HG03135 (cell line): Measurements from ENCODE around the gene TMEM125.

ENCODE experiments used
- ATAC-seq: cut with Tn5 transposase; IDR thresholded peaks from one replicate; pipeline ENCODE4 v1.9.1; 2021; ENCODE audit warnings: mild to moderate bottlenecking, moderate library complexity; ENCODE audit not compliant: unreplicated experiment

The TMEM125 gene

DNA sequence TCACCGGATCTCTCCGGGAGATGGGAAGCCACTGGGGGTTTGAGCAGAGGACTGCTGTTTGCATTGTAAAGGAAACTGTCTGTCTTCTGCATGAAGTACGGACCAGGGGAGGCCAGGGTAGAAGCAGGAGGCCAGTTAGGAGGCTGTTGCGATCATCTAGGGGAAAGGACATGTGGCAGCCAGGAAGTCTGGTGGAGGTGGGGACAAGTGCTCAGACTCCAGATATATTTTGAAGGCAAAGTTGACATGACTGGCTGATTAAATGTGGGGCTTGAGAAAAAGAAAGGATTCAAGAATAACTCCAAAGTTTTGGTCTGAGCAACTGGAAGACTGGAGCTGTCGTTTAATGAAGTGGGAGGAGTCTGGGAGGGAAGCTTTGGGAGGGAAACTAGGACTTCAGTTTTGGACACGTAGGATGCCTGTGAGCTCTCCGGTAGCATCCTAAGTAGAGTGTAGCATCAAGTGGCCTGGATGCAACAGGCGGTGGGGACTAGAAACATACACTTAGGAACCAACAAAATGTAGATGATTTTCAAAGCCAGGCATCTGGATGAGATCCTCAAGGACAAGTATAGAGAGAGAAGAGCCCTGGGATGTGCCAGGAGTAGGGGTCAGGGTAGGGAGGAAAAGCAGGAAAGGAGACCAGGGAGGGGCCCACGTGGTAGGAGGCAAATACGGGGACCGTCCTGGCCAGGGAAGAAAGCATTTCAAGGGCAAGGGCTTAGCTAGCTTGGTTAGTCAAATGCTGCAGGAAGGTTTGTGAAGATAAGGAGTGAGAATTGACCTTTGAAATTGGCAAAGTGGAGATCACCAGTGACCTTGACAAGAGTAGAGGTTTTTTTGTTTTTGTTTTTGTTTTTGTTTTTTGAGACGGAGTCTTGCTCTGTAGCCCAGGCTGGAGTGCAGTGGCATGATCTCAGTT is 19.3 kb downstream of the TMEM125 start:
- no peak for ATAC-seq

DNA sequence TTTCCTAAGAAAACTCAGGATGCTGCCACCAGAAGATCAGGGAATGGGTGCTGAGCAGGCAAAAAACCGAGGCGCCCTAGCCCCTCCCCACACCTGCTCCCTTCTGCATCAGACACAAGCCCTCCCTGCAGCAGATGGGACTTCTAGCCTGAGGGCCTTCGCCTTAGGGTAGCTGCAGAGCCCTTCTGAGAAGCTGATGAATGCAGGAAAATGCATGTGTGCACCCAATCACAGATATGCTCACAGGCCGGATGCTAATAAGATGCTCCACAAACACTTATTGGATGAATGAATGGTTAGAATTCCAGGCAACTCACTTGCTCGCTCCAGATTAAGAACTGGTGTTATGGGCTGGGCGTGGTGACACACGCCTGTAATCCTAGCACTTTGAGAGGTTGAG is 22.4 kb downstream of the TMEM125 start:
- no peak for ATAC-seq

DNA sequence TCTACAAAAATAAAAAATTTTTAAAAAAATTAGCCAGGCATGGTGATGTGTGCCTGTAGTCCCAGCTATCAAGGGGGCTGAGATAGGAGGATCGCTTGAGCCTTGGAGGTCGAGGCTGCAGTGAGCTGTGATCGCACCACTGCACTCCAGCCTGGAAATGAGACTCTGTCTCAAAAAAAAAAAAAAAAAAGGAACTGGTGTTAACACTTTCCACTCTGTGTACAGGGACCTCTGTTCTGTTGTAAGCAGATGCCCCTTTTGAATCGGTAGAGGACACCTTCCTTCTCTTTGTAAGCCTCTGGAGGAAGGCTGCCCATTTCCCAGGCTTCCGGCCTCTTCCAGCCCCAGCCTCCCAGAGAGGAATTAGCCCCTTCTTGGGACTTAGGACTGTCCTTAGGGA is 22.9 kb downstream of the TMEM125 start:
- ATAC-seq = no peak

DNA sequence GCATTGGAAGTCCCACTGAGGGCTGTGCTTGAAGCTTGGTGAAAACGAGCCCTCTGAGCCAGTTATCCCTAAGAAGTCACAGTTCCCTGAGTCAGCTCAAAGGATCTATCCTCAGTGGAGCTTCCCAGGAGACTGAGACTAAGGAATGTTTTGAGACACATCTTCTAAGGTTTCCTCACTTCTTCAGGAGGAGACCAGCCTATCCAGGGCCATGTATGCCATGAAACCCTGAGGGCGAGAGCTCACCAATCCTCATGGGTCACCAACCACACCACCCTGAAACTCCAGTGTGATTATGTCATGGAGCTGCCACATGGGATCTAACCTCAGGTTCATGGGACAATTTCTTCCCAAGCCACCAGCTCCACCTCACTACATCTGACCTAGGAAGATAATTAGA is 23.4 kb downstream of the TMEM125 start:
- no peak for ATAC-seq

DNA sequence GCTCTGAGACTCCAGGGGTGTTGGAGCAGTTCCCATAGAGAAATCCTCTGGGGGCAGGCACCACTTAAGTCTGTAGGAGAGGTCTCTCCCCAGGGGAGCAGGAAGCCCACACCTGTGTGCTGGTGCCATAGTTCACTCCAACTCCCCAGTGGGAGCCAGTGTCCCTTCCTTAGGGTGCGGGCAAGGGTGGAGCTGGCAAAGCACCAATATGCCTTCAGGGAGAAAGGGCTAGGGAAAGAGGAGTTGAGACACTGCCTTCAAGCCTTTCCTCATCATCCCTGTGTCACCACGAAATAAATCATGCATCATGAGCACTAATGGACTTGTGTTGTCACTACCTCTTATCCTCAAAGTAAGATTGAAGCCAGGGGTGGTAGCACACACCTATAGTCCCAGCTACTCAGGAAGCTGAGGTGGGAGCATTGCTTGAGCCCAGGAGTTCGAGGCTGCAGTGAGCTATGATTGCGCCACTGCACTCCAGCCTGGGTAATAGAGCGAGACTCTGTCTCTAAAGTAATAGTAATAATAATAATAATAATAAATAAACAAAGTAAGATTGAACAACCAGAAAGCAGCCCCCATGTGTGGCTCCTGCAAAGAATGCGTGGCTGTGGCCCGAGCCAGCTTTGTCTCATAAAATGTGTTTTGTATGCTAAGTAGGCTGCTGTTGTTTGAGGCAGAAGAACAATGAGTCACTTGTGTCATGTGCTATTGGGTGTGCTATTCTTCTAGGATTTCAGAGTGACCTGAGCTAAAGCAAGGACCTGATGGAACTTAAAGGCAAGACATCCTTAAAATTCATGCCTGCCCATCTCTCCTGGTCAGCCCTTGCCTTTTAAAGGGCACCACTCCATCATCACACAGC is 24.3 kb downstream of the TMEM125 start:
- no peak for ATAC-seq

DNA sequence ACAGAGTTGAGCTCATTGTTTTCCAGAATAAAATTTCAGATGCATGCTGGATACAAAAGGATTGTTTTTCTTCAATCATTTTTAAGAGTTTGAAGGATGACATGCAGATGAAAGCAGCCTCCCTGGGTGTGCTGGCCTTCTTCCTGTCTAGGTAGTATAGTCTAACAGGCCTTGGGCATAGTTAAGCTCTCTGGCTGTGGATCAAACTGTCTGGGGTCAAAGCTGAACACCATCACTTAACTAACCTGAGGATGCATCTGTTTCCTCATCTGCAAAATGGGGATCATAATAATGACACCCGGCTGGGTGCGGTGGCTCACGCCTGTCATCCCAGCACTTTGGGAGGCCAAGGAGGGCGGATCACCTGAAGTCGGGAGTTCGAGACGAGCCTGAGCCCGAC is 25.0 kb downstream of the TMEM125 start:
- no peak for ATAC-seq

DNA sequence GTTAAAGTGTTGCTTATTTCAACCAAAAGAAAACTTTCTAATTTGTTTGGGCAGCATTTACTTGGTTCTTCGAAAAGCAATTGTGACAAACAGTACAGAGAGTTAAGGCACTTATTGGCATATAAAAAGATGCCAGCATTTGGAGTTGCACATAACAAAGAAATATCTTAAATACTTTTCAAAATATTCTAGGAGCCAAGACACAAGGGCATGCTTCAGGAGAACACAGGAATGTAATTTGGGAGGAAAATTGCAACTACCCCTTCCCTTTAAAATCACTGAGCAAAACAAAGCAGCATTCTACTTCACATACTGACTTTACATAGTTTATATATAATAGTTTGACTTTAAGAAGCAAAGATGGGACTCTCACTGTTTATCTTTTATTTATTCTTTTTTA is 26.4 kb downstream of the TMEM125 start:
- ATAC-seq = no peak

DNA sequence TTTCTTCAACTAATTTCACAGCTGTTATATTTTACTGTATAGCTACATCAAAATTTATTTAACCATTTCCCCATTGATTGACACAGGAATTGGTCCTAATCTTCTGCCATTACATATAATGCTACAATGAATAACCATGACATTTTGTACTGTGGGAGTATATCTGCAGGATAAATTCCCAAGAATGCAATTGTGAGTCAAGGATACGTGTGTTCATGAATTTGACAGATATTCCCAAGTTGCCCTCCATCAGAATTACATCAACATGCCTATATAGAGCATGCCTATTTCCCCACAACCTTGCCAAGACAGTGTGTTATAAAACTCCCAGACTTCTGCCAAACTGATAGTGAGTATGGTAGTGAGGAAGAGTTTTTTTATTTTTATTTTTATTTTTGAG is 28.3 kb downstream of the TMEM125 start:
- no peak for ATAC-seq

DNA sequence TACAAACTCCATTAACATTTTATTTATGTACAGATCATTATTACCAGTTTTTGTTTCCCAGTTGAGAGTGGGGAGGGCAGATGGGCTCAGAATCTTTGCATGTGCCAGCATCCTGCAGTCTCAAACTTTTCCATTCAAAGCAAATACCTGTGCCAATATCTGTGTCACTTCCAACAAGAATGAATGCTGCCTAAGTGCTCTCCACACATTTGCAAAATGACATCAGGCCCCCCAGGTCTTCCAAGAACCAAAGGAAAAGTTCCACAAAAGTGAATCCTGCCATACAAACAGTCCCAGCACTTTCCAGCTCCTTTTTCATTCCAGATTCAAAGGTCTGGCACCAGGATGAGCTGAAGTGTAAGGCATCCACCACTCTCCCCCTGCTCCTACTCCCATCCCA is 29.3 kb downstream of the TMEM125 start:
- no peak for ATAC-seq

DNA sequence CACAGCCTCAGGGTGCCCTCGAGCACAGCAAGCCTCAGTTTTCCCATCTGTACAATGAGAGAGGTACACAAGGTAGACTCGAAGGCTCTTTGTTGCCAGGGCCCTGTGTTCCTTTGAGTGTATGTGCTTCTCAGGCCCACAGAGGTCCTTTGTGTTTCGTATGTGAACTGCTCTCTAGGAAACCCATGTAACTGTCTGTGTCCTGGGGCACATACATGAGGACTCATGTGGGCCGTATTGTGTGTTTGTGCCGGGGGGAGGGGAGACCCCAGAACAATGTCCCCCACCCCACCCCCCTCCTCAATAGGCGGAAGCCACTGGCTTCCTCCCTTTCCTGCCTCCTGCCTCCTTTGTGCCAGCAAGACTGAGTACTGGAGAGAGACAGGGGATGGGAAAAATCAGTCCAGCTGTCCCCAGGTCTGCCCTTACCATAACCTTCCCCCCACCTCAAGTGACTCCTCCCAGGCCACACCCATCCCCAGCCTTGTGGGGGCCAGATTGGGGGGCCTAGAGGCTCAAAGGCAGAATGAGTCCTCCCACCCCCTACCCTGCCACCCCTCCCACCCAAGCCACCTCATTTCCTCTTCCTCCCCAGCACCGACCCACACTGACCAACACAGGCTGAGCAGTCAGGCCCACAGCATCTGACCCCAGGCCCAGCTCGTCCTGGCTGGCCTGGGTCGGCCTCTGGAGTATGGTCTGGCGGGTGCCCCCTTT is 30.8 kb downstream of the TMEM125 start, which contains the start of gene TIE1:
TSS of gene TIE1 (plus strand) at position 605 of the 717 bp plus-strand sequence. CDS start at position 695, 90 bp downstream.
- no peak for ATAC-seq

DNA sequence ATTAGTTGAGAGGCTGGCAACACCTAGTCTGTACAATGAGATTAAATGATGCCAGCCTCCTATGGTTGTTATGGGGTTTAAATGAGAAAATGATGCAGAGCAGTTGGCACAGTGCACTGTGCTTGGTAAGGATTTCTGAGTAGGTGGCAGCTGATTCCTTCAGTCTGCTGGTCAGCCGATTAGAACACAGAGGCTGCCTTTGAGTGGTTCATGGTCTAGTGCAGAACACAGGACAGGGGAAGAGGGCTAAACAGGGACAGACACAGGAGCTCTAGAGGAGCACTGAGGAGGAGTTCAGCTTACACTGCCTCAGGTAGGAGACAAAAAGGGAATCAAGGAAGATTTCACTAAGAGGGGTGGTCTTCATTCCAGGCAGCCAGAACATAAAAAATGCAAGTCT is 32.4 kb downstream of the TMEM125 start:
- ATAC-seq = no peak

DNA sequence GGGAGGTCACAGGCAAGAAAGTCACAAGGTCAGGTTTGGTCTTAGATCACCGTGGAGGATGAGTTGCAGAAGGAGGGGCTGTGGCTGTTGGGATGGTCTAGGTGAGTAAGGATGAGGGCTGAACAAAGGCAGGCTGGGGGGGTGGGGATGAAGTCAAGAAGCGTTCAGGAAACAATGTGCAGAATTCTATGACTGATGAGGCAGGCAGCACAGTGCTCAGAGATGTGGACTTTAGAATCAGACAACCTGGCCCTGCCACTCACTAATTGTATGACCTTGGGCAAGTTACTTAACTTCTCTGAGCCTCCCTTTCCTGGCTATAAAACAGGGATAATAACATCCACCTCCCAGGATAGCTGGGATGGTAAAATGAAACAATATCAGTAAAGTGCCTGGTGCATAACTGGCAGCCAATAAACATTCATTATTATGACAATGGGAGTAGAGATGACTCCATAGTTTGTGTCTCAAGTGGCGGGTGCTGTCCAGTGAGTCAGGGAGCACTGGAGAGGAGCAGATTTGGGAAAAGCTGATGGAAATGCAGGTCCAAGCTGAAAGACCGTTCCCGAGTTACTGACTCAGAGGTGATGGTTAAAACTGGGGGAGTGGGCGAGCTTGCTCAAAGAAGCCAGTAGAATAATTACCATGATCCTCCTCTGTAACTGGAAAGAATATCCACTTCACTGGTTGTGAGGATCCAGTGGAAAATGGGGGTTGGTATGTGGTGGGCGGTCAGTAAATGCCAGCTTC is 33.1 kb downstream of the TMEM125 start:
- no peak for ATAC-seq

DNA sequence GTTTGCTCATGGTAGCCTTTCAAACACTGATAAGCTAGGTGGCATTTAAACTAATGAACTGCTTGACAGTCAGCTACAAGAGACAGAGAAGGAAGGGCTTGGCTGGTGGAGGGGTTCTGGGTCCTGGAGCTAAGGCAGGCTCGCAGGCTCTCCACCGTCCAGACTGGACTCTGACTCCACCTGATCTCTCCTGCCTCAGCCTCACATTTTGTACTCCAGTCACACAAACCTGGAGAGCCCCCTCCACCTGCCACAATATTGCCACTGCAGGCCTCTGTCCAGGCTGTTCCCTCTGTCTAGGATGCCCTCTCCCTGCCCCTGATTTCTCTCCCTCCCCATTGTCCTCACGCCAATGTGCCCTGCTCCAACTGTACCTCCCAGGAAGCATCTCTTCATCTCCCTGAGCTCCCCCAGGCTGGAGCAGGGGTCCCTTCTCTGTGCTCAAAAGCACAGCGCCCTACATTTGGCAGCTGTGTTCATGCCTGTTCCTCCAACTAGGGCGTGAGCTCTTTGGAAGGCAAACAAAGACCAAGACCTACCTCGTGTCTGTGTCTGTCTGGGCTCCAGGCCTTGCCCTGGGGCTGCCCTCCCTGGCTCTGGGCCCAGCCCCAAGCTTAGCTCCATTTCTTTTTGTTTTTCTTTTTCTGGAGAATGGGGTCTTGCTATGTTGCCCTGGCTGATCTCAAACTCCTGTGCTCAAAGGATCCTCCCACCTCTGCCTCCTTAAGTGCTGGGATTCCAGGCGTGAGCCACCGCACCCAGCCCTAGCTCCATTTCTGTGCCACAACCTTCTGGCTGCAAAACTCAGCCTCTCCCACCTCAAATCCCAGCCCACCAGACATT is 33.9 kb downstream of the TMEM125 start:
- ATAC-seq = no peak

DNA sequence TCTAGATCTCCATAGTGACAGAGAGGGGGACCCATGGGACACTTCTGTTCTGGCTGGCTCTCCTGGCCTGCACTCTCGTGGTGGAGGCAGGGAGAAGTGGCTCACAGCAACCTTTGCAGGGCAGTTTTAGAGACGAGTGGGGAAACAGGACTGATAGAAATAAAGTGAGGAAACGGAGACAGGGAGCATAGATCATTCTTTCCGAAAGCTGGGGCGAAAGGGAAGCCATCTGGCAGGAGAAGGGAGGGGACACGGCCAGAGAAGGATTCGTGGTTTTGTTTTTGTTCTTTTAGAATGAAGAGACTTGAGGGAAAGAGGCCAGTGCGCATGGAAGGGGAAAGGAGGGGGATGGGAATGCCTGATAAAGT is 34.5 kb downstream of the TMEM125 start:
- ATAC-seq = no peak

DNA sequence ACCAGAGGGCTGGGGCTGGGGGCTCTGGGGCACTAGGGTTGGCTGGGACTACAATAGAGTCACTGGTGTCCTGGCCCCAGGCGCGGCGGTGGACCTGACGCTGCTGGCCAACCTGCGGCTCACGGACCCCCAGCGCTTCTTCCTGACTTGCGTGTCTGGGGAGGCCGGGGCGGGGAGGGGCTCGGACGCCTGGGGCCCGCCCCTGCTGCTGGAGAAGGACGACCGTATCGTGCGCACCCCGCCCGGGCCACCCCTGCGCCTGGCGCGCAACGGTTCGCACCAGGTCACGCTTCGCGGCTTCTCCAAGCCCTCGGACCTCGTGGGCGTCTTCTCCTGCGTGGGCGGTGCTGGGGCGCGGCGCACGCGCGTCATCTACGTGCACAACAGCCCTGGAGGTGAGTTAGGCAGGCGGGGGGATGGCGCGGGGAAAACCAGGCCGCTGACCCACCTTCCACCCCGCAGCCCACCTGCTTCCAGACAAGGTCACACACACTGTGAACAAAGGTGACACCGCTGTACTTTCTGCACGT is 35.1 kb downstream of the TMEM125 start:
- ATAC-seq = no peak

DNA sequence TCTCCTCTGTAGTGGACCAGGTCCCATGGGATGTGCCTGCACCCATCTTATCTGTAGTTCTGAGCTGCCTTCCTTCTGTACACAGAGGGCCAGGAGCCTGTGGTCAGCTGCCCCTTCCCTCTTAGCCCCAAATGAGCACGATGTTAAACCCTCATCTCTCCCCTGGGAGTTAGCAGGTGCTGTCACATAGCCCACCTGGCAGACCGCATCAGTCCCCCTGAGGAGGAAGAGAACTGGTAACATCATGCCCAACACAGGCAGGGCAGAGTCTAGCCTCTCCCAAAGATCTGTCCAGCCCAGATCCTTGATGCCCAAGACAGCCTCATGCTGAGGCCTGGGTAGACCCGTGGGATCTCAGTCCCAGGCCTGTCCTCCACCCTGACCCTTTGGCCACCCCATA is 35.7 kb downstream of the TMEM125 start:
- no peak for ATAC-seq

DNA sequence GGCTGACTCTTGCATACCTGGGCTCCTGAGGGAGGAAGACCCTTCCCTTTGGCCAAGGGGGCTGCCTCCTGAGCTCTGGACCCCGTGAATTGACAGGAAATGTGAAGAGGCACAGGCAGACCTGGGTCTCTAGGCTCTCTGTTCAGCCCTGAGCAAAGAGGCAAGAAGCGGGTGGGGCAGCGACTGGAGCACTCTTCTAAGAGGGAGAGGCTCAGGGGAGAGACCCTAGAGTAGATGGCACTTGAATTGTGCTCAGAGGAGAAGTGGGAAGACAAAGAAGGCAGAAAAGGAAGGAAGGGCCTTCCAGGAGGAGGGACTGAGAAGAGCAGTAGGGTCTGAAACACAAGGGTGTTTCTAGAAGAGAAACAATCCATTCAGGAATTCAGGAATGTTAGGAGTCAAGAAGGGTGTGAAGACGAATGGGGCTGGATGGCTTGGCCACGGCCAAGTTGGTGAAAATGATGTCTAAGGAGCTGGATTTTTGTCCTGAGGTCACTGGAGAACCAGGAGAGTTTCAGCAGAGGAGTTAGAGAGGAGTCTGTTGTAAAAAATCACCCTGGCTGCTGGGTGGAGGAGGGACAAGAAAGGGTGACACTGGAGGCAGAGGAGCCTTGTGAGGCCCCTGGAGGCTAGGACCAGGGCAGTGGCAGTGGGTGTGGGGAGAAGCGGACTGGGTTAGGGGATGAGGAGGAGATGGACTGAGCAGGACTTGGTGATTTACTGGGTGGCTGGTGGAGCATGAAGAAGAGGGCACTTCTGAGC is 36.3 kb downstream of the TMEM125 start:
- ATAC-seq = no peak

DNA sequence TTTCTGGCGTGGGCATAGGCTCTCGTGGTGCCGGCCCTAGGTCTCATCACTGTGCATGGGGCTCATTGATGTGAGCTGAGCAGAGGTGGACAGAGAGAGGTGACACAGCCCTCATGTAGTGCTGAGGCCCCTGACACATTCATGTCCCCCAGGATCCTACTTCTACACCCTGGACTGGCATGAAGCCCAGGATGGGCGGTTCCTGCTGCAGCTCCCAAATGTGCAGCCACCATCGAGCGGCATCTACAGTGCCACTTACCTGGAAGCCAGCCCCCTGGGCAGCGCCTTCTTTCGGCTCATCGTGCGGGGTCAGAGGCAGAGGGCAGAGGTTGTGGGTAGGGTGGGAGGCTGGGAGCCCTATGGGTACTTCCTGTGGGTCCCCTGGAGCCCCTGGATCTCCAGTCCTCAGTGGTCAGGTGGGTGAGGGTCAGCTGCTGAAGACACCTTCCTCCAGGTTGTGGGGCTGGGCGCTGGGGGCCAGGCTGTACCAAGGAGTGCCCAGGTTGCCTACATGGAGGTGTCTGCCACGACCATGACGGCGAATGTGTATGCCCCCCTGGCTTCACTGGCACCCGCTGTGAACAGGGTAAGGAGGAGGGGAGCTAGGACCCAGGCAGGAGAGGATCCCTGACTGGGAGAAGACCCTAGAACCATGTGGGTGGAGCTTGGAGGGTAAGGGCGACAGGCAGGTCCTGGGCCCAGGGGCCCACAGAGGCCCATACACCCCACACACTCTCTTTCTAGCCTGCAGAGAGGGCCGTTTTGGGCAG is 37.1 kb downstream of the TMEM125 start:
- ATAC-seq = no peak
